Measurements from ENCODE around the gene LRFN2.

GRCh38 chr6:40444312-40444711, 142.9 kb downstream of the LRFN2 start:
- TF ChIP-seq CTCF (IDR thresholded peaks at IDR 0.05), result no peak
- TF ChIP-seq REST (IDR thresholded peaks at IDR 0.05; ENCODE audit: low read depth, low read length), result no peak
